BJ (cell line): Measurements from ENCODE around the gene PLN. TPM values are rescaled to one million over a fixed set of nuclear protein-coding genes. Genes with fewer than 3 reads are reported as not detected.

Experiments used
- CTCF ChIA-PET: fragments of 350-600 bp; formaldehyde crosslinking; extraction: SDS; loops from one replicate; lab custom pipeline; 2021; ENCODE audit warnings: antibody characterized with exemption, inconsistent platforms; lab: Yijun Ruan, JAX
- POLR2A ChIA-PET: fragments of 300-600 bp; sonication (Branson Sonifier 250); formaldehyde crosslinking; extraction: SDS; loops from one replicate; lab custom pipeline; 2021; ENCODE audit warnings: antibody characterized with exemption; lab: Charles Lee
- DNase-seq: peaks from one replicate; pipeline ENCODE4 v3.0.0-alpha.2; 2011; ENCODE audit warnings: low read depth
- H3K27me3 ChIP-seq: 2 replicates; pipeline ENCODE4 v1.6.0; 2011; ENCODE audit warnings: low read length; ENCODE audit not compliant: control insufficient read depth, insufficient read depth
- H3K36me3 ChIP-seq: 2 replicates; pipeline ENCODE4 v1.5.1; 2011; ENCODE audit warnings: low read length; ENCODE audit not compliant: control insufficient read depth, insufficient read depth
- H3K4me3 ChIP-seq: 2 replicates; pipeline ENCODE4 v1.5.1; 2011; ENCODE audit warnings: low read depth, mild to moderate bottlenecking, control low read depth, low read length
- polyA plus RNA-seq: library from polyadenylated mRNA; depleted of rRNA; stranded (reverse); fragments of >200 nt; gene quantifications from 2 replicates; pipeline ENCODE4 v1.2.3, GENCODE V29; 2011
- TF ChIP-seq, protein P1 (sequence below): IDR thresholded peaks from 2 replicates; pipeline ENCODE4 v1.5.1; 2011; ENCODE audit warnings: low read depth, mild to moderate bottlenecking, control low read depth, inconsistent platforms, low read length, moderate library complexity; ENCODE audit not compliant: insufficient read depth

The PLN gene
- polyA plus RNA-seq, 1 experiment, result 0.05 TPM

- POLR2A ChIA-PET, result no interaction called here
- no peaks in the 10 kb centered on the region for H3K27me3 ChIP-seq
- CTCF ChIA-PET, result interaction anchor here (0.9 to 1.1 kb wide), 2 partner anchors 13 to 284 kb away, joined by 4 read pairs; no protein-coding TSS in a partner anchor
- no peak overlapping the region for H3K4me3 ChIP-seq
- H3K36me3 ChIP-seq, result no peaks in the 10 kb centered on the region
- TF ChIP-seq, protein P1, sequence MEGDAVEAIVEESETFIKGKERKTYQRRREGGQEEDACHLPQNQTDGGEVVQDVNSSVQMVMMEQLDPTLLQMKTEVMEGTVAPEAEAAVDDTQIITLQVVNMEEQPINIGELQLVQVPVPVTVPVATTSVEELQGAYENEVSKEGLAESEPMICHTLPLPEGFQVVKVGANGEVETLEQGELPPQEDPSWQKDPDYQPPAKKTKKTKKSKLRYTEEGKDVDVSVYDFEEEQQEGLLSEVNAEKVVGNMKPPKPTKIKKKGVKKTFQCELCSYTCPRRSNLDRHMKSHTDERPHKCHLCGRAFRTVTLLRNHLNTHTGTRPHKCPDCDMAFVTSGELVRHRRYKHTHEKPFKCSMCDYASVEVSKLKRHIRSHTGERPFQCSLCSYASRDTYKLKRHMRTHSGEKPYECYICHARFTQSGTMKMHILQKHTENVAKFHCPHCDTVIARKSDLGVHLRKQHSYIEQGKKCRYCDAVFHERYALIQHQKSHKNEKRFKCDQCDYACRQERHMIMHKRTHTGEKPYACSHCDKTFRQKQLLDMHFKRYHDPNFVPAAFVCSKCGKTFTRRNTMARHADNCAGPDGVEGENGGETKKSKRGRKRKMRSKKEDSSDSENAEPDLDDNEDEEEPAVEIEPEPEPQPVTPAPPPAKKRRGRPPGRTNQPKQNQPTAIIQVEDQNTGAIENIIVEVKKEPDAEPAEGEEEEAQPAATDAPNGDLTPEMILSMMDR, result no peak
- no peak for DNase-seq
These were observed 19.9 kb downstream of the PLN start for GRCh38 chr6:118567974-118568373.

DNA sequence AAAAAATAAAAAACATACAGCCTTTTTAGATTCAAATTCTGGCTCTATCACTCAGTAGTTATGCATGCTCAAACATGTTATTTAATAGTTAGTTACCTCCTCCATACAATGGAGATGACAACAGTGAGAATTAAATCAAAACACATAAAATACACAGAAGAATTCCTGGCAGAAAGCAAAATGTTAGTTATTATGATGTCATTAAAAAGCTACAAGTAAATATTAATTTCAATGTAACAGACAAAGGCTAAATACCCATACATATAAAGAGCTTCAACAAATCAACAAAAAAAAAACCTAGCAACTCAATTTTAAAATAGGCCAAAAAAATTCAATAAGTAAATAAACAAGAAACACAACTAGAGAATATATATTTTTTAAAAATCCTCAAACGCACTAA, 21.4 kb downstream of the PLN start:
- H3K27me3 ChIP-seq, result no peaks in the 10 kb centered on the region
- H3K4me3 ChIP-seq, result no peak overlapping the region
- ChIA-PET CTCF (interaction anchor here (0.7 kb wide), 1 partner anchor 45 kb away, joined by 5 read pairs; no protein-coding TSS in a partner anchor), POLR2A (no interaction called here)
- no peak for DNase-seq
- H3K36me3 ChIP-seq, result peaks cover 3% of the 10 kb centered on the region; the same call in 1 of the 2 replicates
- TF ChIP-seq, protein P1, result no peak

GRCh38 chr6:118571121-118571520, 23.0 kb downstream of the PLN start:
- CTCF ChIA-PET, result interaction anchor here (1.1 kb wide), 1 partner anchor 10 kb away, joined by 3 read pairs; no protein-coding TSS in a partner anchor
- POLR2A ChIA-PET, result no interaction called here
- H3K27me3 ChIP-seq, result no peaks in the 10 kb centered on the region
- H3K4me3 ChIP-seq, result no peak overlapping the region
- H3K36me3 ChIP-seq, result peaks cover 3% of the 10 kb centered on the region; the same call in 1 of the 2 replicates
- DNase-seq, result no peak
- TF ChIP-seq, protein P1, result no peak

GRCh38 chr6:118574051-118574865, 26.2 kb downstream of the PLN start:
- TF ChIP-seq, protein P1, result no peak
- CTCF ChIA-PET, result interaction anchor here (2.3 kb wide), 1 partner anchor 9 kb away, joined by 7 read pairs; no protein-coding TSS in a partner anchor
- Histone ChIP-seq H3K4me3 (no peak overlapping the region), H3K36me3 (peaks cover 3% of the 10 kb centered on the region; the same call in 1 of the 2 replicates), H3K27me3 (no peaks in the 10 kb centered on the region)
- POLR2A ChIA-PET, result no interaction called here
- no peak for DNase-seq

GRCh38 chr6:118577972-118578371, 29.9 kb downstream of the PLN start:
- peaks cover 3% of the 10 kb centered on the region; the same call in 1 of the 2 replicates for H3K36me3 ChIP-seq
- no peak for DNase-seq
- H3K27me3 ChIP-seq, result no peaks in the 10 kb centered on the region
- no peak overlapping the region for H3K4me3 ChIP-seq
- TF ChIP-seq, protein P1, result no peak
- ChIA-PET POLR2A (no interaction called here), CTCF (no interaction called here)
